ENCODE measurements around the gene GRIK2. TPM values are rescaled to one million over a fixed set of nuclear protein-coding genes. Genes with fewer than 3 reads are reported as not detected.

The GRIK2 gene
- total and polyA plus RNA-seq, 11 donors = 0.33 to 7.0 (median 3.9) TPM

GRCh38 chr6:101558712-101559111, 165.2 kb downstream of the GRIK2 start:
- Histone ChIP-seq H3K36me3 (no peaks in the 10 kb centered on the region), H3K4me1 (no peaks in the 10 kb centered on the region), H3K27me3 (no peaks in the 10 kb centered on the region), H3K27ac (no peak overlapping the region), H3K4me3 (no peak overlapping the region), H3K9me3 (no peaks in the 10 kb centered on the region)
- no peak for TF ChIP-seq CTCF (IDR thresholded peaks at IDR 0.05)
- TF ChIP-seq POLR2A (IDR thresholded peaks at IDR 0.05) = no peak
- WGBS, 4 donors = 39 to 54% (median 51%) methylated on average over 2 of the region's 2 CpGs
- no peak for DNase-seq
- ATAC-seq = no peak
- intact Hi-C loops (cut with DNase I) = no loop called here

- Histone ChIP-seq H3K27me3 (no peaks in the 10 kb centered on the region), H3K36me3 (no peaks in the 10 kb centered on the region), H3K4me3 (no peak overlapping the region), H3K9me3 (no peaks in the 10 kb centered on the region), H3K27ac (no peak overlapping the region), H3K4me1 (no peaks in the 10 kb centered on the region)
- WGBS, 4 donors = 75 to 83% (median 79%) methylated on average over 4 of the region's 4 CpGs
- DNase-seq (no peak), ATAC-seq (no peak)
- intact Hi-C loops (cut with DNase I) = no loop called here
- TF ChIP-seq CTCF (IDR thresholded peaks at IDR 0.05) (no peak), POLR2A (IDR thresholded peaks at IDR 0.05) (no peak)
These were observed 179.1 kb downstream of the GRIK2 start for GRCh38 chr6:101572627-101573026.

GRCh38 chr6:101577091-101577490, 183.6 kb downstream of the GRIK2 start:
- Histone ChIP-seq H3K9me3 (no peaks in the 10 kb centered on the region), H3K4me3 (no peak overlapping the region), H3K27me3 (no peaks in the 10 kb centered on the region), H3K27ac (no peak overlapping the region), H3K4me1 (no peaks in the 10 kb centered on the region), H3K36me3 (no peaks in the 10 kb centered on the region)
- intact Hi-C loops (cut with DNase I) = no loop called here
- DNase-seq = no peak
- no peak for ATAC-seq
- TF ChIP-seq CTCF (IDR thresholded peaks at IDR 0.05) = no peak
- TF ChIP-seq POLR2A (IDR thresholded peaks at IDR 0.05) = no peak

- Histone ChIP-seq H3K4me1 (no peaks in the 10 kb centered on the region), H3K36me3 (no peaks in the 10 kb centered on the region), H3K9me3 (no peaks in the 10 kb centered on the region), H3K27me3 (no peaks in the 10 kb centered on the region), H3K27ac (no peak overlapping the region), H3K4me3 (no peak overlapping the region)
- 52 to 70% (median 59%) methylated on average over 1 of the region's 1 CpG for WGBS, 4 donors
- DNase-seq = no peak
- TF ChIP-seq CTCF (IDR thresholded peaks at IDR 0.05) = no peak
- no peak for TF ChIP-seq POLR2A (IDR thresholded peaks at IDR 0.05)
- ATAC-seq = no peak
- intact Hi-C loops (cut with DNase I) = no loop called here
These were observed 184.8 kb downstream of the GRIK2 start for GRCh38 chr6:101578306-101578705.

All from heart left ventricle (tissue), 16 donors.